Activated CD8-positive, alpha-beta memory T cell treated with anti-CD3 and anti-CD28 coated beads for 48 hours (primary cell): Measurements from ENCODE around the gene KRT38.

Experiments used
- DNase-seq, 3 experiments: peaks; one replicate each; pipeline ENCODE4 v3.0.0-alpha.2; 2020; ENCODE audit warnings: low read depth in 2 of 3, low spot score in 2 of 3

KRT38 gene

GRCh38 chr17:41440531-41441033 lies at the start of gene KRT38:
Gene KRT38 (minus strand): TSS chr17:41440983. CDS start chr17:41440921, 62 bp downstream.
- no peak for DNase-seq

GRCh38 chr17:41489531-41489930 lies 48.7 kb upstream of the KRT38 start, which contains the start of gene KRT36:
Gene KRT36 (minus strand): TSS chr17:41489910. CDS start chr17:41489864, 46 bp downstream.
- no peak for DNase-seq

GRCh38 chr17:41486809-41487530 lies 46.2 kb upstream of the KRT38 start:
- DNase-seq, result peak in 1 of 3 experiments; percentile 36

- no peak for DNase-seq
Measured at GRCh38 chr17:41486316-41486715, 45.5 kb upstream of the KRT38 start.

- no peak for DNase-seq
Measured at GRCh38 chr17:41484920-41485904, 44.4 kb upstream of the KRT38 start.

- DNase-seq, result no peak
Measured at GRCh38 chr17:41483991-41484826, 43.4 kb upstream of the KRT38 start.

GRCh38 chr17:41483531-41483930 lies 42.7 kb upstream of the KRT38 start:
- no peak for DNase-seq

- no peak for DNase-seq
Measured at GRCh38 chr17:41481036-41481435, 40.3 kb upstream of the KRT38 start, which contains the start of gene KRT35. Gene KRT35 (minus strand): TSS chr17:41481151. CDS start chr17:41481097, 54 bp downstream.

GRCh38 chr17:41480581-41480980 lies 39.8 kb upstream of the KRT38 start:
- DNase-seq, result no peak

- DNase-seq, result no peak
Measured at GRCh38 chr17:41480136-41480535, 39.4 kb upstream of the KRT38 start.

- no peak for DNase-seq
Measured at GRCh38 chr17:41478237-41478636, 37.5 kb upstream of the KRT38 start.

- DNase-seq, result no peak
Measured at GRCh38 chr17:41476866-41477815, 36.4 kb upstream of the KRT38 start.

- DNase-seq, result no peak
Measured at GRCh38 chr17:41475421-41475820, 34.6 kb upstream of the KRT38 start.

- no peak for DNase-seq
Measured at GRCh38 chr17:41474863-41475262, 34.1 kb upstream of the KRT38 start.

- DNase-seq, result no peak
Measured at GRCh38 chr17:41468346-41468745, 27.6 kb upstream of the KRT38 start.

GRCh38 chr17:41467561-41467960 lies 26.8 kb upstream of the KRT38 start:
- no peak for DNase-seq

- no peak for DNase-seq
Measured at GRCh38 chr17:41466988-41467387, 26.2 kb upstream of the KRT38 start, which contains the start of gene KRT32. Gene KRT32 (minus strand): TSS chr17:41467386. CDS start chr17:41467325, 61 bp downstream.

GRCh38 chr17:41464682-41465081 lies 23.9 kb upstream of the KRT38 start:
- DNase-seq, result no peak

GRCh38 chr17:41464173-41464572 lies 23.4 kb upstream of the KRT38 start:
- no peak for DNase-seq
